ENCODE results near the gene OSGIN1. TPM values are rescaled to one million over a fixed set of nuclear protein-coding genes. Genes with fewer than 3 reads are reported as not detected.
A peak's percentile ranks its signal among the peaks of the same experiment; 100 is the strongest.

Gene OSGIN1, protein sequence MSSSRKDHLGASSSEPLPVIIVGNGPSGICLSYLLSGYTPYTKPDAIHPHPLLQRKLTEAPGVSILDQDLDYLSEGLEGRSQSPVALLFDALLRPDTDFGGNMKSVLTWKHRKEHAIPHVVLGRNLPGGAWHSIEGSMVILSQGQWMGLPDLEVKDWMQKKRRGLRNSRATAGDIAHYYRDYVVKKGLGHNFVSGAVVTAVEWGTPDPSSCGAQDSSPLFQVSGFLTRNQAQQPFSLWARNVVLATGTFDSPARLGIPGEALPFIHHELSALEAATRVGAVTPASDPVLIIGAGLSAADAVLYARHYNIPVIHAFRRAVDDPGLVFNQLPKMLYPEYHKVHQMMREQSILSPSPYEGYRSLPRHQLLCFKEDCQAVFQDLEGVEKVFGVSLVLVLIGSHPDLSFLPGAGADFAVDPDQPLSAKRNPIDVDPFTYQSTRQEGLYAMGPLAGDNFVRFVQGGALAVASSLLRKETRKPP
- not detected for total RNA-seq (ENCODE audit: unreplicated experiment)
- long read RNA-seq = 0 reads

GRCh38 chr16:83952940-83953795 lies at the start of gene OSGIN1:
TSS of gene OSGIN1 (plus strand) at chr16:83953240. CDS start at chr16:83957672, 4,432 bp downstream.
- no peak for DNase-seq
- Mint-ChIP-seq H3K27me3 (ENCODE audit: unreplicated experiment) (peaks cover 5% of the 10 kb centered on the region), H3K36me3 (ENCODE audit: unreplicated experiment) (peaks cover 4% of the 10 kb centered on the region), H3K4me1 (ENCODE audit: low read depth, unreplicated experiment) (peaks cover 3% of the 10 kb centered on the region), H3K27ac (ENCODE audit: unreplicated experiment) (no peak within 1 kb of the TSS), H3K4me3 (ENCODE audit: unreplicated experiment) (no peak within 1 kb of the TSS), H3K9me3 (ENCODE audit: unreplicated experiment) (peaks cover 6% of the 10 kb centered on the region)
- TF ChIP-seq, protein P1, sequence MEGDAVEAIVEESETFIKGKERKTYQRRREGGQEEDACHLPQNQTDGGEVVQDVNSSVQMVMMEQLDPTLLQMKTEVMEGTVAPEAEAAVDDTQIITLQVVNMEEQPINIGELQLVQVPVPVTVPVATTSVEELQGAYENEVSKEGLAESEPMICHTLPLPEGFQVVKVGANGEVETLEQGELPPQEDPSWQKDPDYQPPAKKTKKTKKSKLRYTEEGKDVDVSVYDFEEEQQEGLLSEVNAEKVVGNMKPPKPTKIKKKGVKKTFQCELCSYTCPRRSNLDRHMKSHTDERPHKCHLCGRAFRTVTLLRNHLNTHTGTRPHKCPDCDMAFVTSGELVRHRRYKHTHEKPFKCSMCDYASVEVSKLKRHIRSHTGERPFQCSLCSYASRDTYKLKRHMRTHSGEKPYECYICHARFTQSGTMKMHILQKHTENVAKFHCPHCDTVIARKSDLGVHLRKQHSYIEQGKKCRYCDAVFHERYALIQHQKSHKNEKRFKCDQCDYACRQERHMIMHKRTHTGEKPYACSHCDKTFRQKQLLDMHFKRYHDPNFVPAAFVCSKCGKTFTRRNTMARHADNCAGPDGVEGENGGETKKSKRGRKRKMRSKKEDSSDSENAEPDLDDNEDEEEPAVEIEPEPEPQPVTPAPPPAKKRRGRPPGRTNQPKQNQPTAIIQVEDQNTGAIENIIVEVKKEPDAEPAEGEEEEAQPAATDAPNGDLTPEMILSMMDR (IDR thresholded peaks at IDR 0.05; ENCODE audit: partially characterized antibody, unreplicated experiment) = no peak

GRCh38 chr16:83903751-83904150 lies 49.3 kb upstream of the OSGIN1 start:
- DNase-seq = peak; percentile 48
- TF ChIP-seq, protein P1 (IDR thresholded peaks at IDR 0.05; ENCODE audit: partially characterized antibody, unreplicated experiment) = no peak
- H3K36me3 Mint-ChIP-seq (ENCODE audit: unreplicated experiment) = no peaks in the 10 kb centered on the region
- peak overlapping the region; percentile 66 for H3K27ac Mint-ChIP-seq (ENCODE audit: unreplicated experiment)
- peaks cover 5% of the 10 kb centered on the region for H3K27me3 Mint-ChIP-seq (ENCODE audit: unreplicated experiment)
- peaks cover 6% of the 10 kb centered on the region for H3K9me3 Mint-ChIP-seq (ENCODE audit: unreplicated experiment)
- peaks cover 24% of the 10 kb centered on the region for H3K4me1 Mint-ChIP-seq (ENCODE audit: low read depth, unreplicated experiment)
- peak overlapping the region; percentile 52 for H3K4me3 Mint-ChIP-seq (ENCODE audit: unreplicated experiment)

- H3K9me3 Mint-ChIP-seq (ENCODE audit: unreplicated experiment) = peaks cover 2% of the 10 kb centered on the region
- no peak for DNase-seq
- peaks cover 1% of the 10 kb centered on the region for H3K27me3 Mint-ChIP-seq (ENCODE audit: unreplicated experiment)
- no peak overlapping the region for H3K4me3 Mint-ChIP-seq (ENCODE audit: unreplicated experiment)
- H3K36me3 Mint-ChIP-seq (ENCODE audit: unreplicated experiment) = no peaks in the 10 kb centered on the region
- TF ChIP-seq, protein P1 (IDR thresholded peaks at IDR 0.05; ENCODE audit: partially characterized antibody, unreplicated experiment) = no peak
- no peak overlapping the region for H3K27ac Mint-ChIP-seq (ENCODE audit: unreplicated experiment)
- H3K4me1 Mint-ChIP-seq (ENCODE audit: low read depth, unreplicated experiment) = peaks cover 17% of the 10 kb centered on the region
These were observed 46.4 kb upstream of the OSGIN1 start for GRCh38 chr16:83906683-83907082.

DNA sequence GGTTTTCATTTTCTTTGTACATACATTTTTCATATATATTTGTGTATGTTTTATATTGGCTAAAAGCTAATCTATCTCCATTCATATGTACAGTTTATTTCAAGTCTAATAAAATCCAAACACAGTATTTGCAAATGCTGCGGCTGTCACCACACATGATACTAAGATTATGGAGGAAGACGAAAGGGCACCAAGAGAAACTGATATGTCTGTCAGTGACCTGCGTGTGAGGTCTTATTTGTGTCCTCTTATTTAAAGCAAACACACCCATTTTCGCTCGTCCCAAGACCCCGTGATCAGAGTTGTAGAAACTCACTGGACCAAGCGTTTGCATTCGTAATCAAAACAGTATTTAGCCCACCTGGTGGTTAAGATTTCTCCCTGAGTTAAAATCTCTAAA lies 45.9 kb upstream of the OSGIN1 start:
- no peak overlapping the region for H3K4me3 Mint-ChIP-seq (ENCODE audit: unreplicated experiment)
- peaks cover 2% of the 10 kb centered on the region for H3K9me3 Mint-ChIP-seq (ENCODE audit: unreplicated experiment)
- H3K36me3 Mint-ChIP-seq (ENCODE audit: unreplicated experiment) = no peaks in the 10 kb centered on the region
- no peak for DNase-seq
- H3K27me3 Mint-ChIP-seq (ENCODE audit: unreplicated experiment) = peaks cover 1% of the 10 kb centered on the region
- H3K4me1 Mint-ChIP-seq (ENCODE audit: low read depth, unreplicated experiment) = peaks cover 20% of the 10 kb centered on the region
- H3K27ac Mint-ChIP-seq (ENCODE audit: unreplicated experiment) = no peak overlapping the region
- TF ChIP-seq, protein P1 (IDR thresholded peaks at IDR 0.05; ENCODE audit: partially characterized antibody, unreplicated experiment) = no peak

Data from glutamatergic neuron (in vitro differentiated cells).